ENCODE measurements around the gene HS1BP3.

GRCh38 chr2:20665243-20666004 lies 14.5 kb upstream of the HS1BP3 start:
- TF ChIP-seq CTCF (IDR thresholded peaks at IDR 0.05; ENCODE audit: insufficient read depth, low read length, poor library complexity, severe bottlenecking) (no peak), EZH2phosphoT487 (conservative IDR thresholded peaks at IDR 0.05; ENCODE audit: low read length) (no peak)
